ENCODE data around the gene PET100. TPM values are rescaled to one million over a fixed set of nuclear protein-coding genes. Genes with fewer than 3 reads are reported as not detected.

PET100 gene
- total and polyA plus RNA-seq, 12 donors: 3.7 to 655 (median 105) TPM

- Histone ChIP-seq H3K9me3 (replicated peaks in 1 of 3) (no peaks in the 10 kb centered on the region), H3K27me3 (no peaks in the 10 kb centered on the region), H3K4me3 (no peak overlapping the region), H3K27ac (no peak overlapping the region), H3K36me3 (replicated peaks in 1 of 2) (no peaks in the 10 kb centered on the region), H3K4me1 (replicated peaks in 1 of 2) (peaks cover 22 to 26% of the 10 kb centered on the region in 2 donors)
- TF ChIP-seq POLR2A (IDR thresholded peaks at IDR 0.05) (no peak), CTCF (IDR thresholded peaks at IDR 0.05) (no peak)
- DNase-seq: no peak
- intact Hi-C loops (cut with DNase I): no loop called here
- 83 to 91% (median 88%) methylated on average over 11 to 12 of the region's 12 CpGs for WGBS, 4 donors
Observed at GRCh38 chr19:7631577-7631976, 2.0 kb downstream of the PET100 start.

- no peak for TF ChIP-seq POLR2A (IDR thresholded peaks at IDR 0.05)
- TF ChIP-seq CTCF (IDR thresholded peaks at IDR 0.05): no peak
- H3K4me3 ChIP-seq: no peak overlapping the region
- no peak for DNase-seq
- 89 to 93% (median 92%) methylated on average over 19 to 40 of the region's 40 CpGs for WGBS, 4 donors
- H3K27ac ChIP-seq: no peak overlapping the region
- intact Hi-C loops (cut with DNase I): no loop called here
- H3K36me3 ChIP-seq (replicated peaks in 1 of 2): no peaks in the 10 kb centered on the region
- peaks cover 24 to 27% of the 10 kb centered on the region in 2 donors for H3K4me1 ChIP-seq (replicated peaks in 1 of 2)
- no peaks in the 10 kb centered on the region for H3K27me3 ChIP-seq
- no peaks in the 10 kb centered on the region for H3K9me3 ChIP-seq (replicated peaks in 1 of 3)
Observed at GRCh38 chr19:7632340-7633203, 3.0 kb downstream of the PET100 start.

- Histone ChIP-seq H3K4me3 (no peak within 1 kb of the TSS), H3K27ac (no peak within 1 kb of the TSS), H3K9me3 (replicated peaks in 1 of 3) (no peaks in the 10 kb centered on the region), H3K4me1 (replicated peaks in 1 of 2) (peaks cover 16 to 18% of the 10 kb centered on the region in 2 donors), H3K27me3 (no peaks in the 10 kb centered on the region), H3K36me3 (replicated peaks in 1 of 2) (no peaks in the 10 kb centered on the region)
- intact Hi-C loops (cut with DNase I): no loop called here
- no peak for DNase-seq
- TF ChIP-seq POLR2A (IDR thresholded peaks at IDR 0.05) (no peak), CTCF (IDR thresholded peaks at IDR 0.05) (no peak)
- 35 to 78% (median 70%) methylated on average over 1 to 2 of the region's 2 CpGs; no CpG with 5 or more reads in 1 of the 4 donors for WGBS, 4 donors
Observed at GRCh38 chr19:7633698-7634097, 4.1 kb downstream of the PET100 start, which contains the start of gene PCP2. TSS of gene PCP2 (minus strand) at chr19:7633719. CDS start at chr19:7633457, 262 bp downstream.

GRCh38 chr19:7635670-7636069 lies 6.1 kb downstream of the PET100 start:
- no peak overlapping the region for H3K27ac ChIP-seq
- no peak for TF ChIP-seq POLR2A (IDR thresholded peaks at IDR 0.05)
- no peaks in the 10 kb centered on the region for H3K9me3 ChIP-seq (replicated peaks in 1 of 3)
- no peak for DNase-seq
- 28 to 40% (median 35%) methylated on average over 6 of the region's 6 CpGs for WGBS, 4 donors
- no peaks in the 10 kb centered on the region for H3K27me3 ChIP-seq
- intact Hi-C loops (cut with DNase I): no loop called here
- no peaks in the 10 kb centered on the region for H3K36me3 ChIP-seq (replicated peaks in 1 of 2)
- H3K4me1 ChIP-seq (replicated peaks in 1 of 2): peaks cover 7 to 8% of the 10 kb centered on the region in 2 donors
- H3K4me3 ChIP-seq: no peak overlapping the region
